ENCODE measurements around the gene CDC73.

The CDC73 gene

GRCh38 chr1:193121616-193122593 lies at the start of gene CDC73:
Gene CDC73, plus strand, starts transcription at chr1:193122031. Its CDS starts 170 bp downstream, at chr1:193122201.
- DNase-seq = peak; percentile 98 to 99

DNA sequence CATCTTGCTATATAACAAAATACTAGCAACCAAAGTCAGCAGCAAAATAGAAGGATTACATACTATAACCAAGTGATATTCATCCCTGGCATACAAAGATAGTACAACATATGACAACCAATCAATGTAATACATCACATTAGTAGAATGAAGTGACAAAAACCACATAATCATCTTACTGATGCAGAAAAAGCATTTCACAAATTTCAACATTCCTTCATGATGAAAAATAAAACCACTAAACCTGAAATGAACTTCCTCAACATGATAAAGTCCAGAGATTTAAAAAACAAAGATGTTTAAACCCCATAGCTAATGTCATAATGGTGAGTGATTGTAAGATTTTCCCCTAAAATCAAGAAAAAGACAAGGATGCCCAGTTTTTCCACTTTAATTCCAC lies 43.8 kb upstream of the CDC73 start:
- no peak for DNase-seq

- no peak for DNase-seq
Measured at GRCh38 chr1:193079187-193079586, 42.6 kb upstream of the CDC73 start.

DNA sequence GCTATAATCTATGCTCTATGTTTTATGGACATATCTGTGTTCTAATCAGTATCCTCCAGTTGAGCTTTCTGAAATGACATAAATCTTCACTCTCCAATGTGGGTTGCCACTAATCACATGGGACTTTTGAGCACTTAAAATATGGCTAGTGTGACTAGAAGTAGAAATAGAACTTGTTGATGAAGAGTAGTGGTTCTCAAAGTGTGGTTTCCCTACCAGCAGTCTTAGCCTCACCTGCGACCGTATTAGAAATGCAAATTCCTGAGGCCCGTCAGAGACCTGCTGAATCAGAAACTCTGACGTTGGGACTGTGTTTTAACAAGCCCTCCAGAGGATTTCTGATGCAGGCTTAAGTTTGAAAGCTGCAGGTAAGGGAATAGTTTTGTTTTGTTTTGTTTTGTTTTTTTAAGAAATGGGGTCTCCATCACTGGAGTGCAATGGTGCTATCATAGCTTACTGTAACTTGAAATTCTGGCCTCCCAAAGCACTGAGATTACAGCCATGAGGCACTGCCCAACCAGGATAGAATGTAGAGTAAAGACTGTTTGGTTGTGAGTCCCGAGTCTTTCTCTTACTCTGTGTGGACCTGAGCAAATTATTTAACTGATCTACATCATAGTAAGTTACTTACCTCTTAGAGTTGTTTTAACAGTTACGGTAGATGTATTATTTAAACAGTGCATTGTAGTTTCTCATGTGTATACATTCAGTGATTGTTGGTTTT lies 38.3 kb upstream of the CDC73 start:
- DNase-seq = no peak

GRCh38 chr1:193085263-193085662 lies 36.6 kb upstream of the CDC73 start:
- no peak for DNase-seq

DNA sequence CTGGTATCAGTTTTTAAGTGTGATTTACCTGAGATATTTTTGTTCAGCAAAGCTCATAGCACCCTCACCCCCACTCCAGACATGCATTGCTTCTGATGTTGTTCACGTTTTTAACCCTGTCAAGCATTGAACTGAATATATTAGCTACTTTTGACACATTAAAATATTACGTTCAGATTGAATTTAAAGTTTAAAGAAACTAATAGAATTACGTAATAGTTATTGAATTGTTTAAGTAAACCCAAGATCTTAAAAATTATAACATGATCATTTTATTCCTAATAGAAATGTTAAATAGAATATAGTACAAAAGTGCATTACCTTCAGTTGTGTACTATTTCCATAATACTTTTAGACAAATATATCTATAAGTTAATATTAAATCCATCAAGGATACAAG lies 35.5 kb upstream of the CDC73 start:
- DNase-seq = no peak

DNA sequence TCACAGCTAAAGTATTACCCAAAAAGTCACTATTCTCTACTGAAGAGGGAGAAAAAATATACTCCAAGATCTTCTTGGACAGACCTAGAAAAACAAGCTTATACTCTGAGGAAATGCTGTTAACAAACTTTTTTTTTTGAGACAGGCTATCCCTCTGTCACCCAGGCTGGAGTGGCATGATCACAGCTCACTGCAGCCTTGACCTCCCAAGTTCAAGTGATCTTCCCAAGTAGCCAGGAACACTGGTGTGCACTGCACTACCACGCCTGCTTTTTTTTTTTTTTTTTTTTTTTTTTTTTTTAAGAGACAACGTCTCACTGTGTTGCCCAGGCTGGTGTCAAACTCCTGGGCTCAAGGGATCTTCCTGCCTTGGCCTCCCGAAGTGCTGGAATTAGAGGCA lies 33.9 kb upstream of the CDC73 start:
- DNase-seq = no peak

- no peak for DNase-seq
Measured at GRCh38 chr1:193090865-193091264, 31.0 kb upstream of the CDC73 start.

DNA sequence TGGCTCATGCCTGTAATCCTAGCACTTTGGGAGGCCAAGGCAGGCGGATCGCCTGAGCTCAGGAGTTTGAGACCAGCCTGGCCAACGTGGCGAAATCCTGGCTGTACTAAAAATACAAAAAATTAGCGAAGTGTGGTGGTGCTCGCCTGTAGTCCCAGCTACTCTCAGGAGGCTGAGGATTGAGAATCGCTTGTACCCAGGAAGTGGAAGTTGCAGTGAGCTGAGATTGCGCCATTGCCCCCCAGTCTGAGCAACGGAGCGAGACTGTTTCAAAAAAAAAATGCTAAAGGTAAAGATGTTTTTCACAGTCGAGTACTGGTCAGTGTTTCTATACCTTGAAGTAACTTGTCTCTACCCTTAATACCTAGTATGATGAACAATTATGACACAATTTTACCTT lies 27.7 kb upstream of the CDC73 start:
- DNase-seq = no peak

DNA sequence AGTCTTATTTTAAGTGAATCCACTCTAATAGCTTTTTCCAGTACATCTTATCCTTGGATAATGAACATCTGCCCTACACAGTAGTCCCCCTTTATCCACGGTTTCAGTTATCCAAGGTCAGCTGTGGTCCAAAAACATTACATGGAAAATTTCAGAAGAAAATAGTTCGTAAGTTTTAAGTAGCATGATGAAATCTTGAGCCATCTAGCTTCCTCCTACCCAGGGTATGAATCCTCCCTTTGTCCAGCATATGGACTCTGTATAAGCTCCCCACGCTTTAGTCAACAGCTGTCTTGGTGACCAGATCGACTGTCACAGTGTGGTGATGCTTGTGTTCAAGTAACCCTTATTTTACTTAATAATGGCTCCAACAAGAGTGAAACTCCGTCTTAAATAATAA lies 19.2 kb upstream of the CDC73 start:
- DNase-seq = no peak

- no peak for DNase-seq
Measured at GRCh38 chr1:193103759-193104501, 17.9 kb upstream of the CDC73 start.

GRCh38 chr1:193104502-193104906 lies 17.3 kb upstream of the CDC73 start:
- DNase-seq = peak in 1 of 2 donors; percentile 15

DNA sequence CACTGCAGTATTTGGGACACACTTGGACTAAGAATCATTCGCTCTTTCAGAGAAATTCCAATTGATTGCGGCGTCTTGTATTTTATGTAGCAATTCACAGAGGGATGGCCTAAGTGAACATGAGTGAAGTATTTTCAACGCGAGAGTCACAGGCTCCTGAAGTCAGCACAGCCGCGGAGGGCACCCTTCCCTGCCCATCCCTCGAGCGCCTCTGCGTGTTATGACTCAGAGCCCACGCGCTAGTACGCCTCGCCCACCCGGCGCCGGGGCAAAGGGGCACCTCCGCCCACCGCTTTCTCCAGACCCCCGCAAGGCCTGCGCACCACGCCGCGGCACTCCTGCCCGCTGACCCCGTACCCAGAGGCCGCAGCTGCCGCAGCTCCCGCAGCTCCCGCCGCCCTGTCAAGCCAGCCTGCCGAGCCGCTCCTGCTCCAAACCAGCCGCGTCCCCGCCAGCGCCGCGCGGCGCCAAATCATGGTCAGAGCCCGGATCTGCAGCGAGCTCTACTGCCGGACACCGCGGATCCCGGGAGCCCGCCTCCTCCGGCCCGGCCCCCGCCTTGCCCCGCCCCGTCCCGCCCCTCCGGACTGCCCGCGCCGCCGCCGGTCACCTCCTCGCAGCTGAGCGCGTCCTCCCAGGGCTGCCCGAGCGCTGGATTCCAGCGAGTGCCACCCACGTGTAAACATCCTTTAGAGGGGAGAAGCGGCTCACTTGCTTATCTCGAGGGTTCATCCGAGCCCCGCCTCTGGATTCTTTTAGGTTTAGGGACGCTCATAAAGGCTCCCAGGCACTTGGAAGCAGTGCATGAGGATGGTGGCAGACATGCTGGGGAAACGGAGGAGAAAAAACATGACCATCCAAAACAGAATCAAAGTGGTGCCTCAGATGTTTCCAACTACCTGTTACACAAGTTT lies 16.7 kb upstream of the CDC73 start, which contains the start of gene GLRX2:
TSS of gene GLRX2 (minus strand) at position 508 of the 914 bp plus-strand sequence. CDS start at position 476, 32 bp downstream.
- DNase-seq = peak; percentile 60 to 61

GRCh38 chr1:193105821-193106177 lies 16.0 kb upstream of the CDC73 start:
- DNase-seq = no peak

DNA sequence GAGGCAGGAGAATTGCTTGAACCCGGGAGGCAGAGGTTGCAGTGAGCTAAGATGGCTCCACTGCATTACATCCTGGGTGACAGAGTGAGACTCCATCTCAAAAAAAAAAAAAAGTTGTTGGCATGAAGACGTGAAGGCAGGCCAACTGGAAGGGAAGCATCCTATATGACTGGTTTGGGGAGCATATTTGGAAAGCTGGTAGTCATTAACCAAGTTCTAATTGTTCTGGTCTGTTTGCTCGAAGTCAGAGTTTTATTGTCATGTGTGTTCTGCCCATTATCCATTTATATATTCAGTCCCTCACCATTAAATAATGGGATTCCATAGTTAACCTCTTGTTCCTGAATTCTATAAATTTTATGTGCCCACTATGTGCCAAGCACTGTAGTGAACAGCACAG lies 13.4 kb upstream of the CDC73 start:
- no peak for DNase-seq

DNA sequence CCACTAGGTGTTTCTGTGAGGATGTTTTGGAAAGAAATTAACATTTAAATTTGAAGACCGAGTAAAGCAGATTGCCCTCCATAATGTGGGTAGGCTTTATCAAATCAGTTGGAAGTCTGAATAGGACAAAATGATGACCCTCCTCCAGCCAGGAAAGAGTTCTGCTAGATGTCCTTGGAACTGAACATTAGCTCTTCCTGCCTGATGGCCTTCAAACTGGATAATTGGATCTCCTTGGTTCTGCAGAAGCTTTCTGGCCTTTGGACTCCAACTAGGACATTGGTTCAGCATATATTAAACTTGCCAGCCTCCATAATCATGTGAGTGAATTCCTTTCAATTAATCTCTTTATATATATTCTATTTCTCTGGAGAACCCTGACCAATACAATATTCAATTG lies 12.2 kb upstream of the CDC73 start:
- DNase-seq = no peak

DNA sequence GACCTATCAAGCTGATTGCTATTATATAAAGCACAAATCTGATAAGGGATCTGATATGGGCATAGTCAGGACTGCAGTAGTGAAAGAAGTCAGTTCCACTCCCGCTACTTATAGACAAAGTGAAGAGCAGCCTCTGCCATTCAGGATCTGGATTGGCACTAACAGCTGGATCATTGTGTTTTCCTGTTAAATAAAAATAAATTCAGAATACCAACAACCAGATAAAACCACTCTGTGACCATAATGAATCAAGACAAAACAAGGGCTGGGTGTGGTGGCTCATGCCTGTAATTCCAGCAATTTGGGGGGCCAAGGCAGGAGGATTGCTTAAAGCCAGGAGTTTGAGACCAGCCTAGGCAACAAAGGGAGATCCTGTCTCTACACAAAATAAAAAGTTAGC lies 11.6 kb upstream of the CDC73 start:
- DNase-seq = no peak

DNA sequence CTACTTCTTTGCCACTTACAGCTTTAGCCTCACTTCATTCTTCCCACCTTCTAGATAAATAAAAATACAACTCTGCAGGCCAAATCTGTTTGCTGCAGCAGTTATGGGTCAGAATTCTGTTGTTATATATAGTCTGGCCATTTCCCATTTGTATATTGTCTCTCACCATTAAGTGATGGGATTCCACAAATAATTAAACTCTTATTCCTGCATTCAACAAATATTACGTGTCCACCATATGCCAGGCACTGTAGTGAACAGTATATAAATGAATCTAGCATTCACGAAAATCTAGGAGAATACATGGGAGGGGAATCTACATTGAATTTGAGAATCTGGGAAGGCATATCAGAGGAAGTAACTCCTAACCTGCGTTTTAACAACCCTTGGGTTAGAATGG lies 11.0 kb upstream of the CDC73 start:
- DNase-seq = no peak

DNA sequence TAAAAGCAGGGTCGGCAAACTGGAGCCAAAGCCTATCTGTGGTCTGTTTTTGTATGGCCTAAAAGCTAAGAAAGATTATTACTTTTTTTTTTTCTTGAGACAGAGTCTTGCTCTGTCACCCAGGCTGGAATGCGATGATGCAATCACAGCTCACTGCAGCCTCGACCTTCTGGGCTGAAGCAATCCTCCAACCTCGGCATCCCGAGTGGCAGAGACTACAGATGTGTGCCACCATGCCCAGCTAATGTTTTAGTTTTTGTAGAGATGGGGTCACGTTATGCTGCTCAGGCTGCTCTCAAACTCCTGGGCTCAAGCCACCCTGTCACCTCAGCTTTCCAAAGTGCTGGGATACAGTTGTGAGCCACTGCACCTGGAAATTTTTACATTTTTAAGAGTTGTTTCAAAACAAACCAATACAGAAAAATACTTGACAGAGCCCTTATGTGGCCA lies 10.2 kb upstream of the CDC73 start:
- no peak for DNase-seq

- no peak for DNase-seq
Measured at GRCh38 chr1:193113258-193113991, 8.4 kb upstream of the CDC73 start.

- no peak for DNase-seq
Measured at GRCh38 chr1:193113992-193114332, 7.9 kb upstream of the CDC73 start.

Measured in CD4-positive, alpha-beta T cell treated with Interleukin-4 for 1 hour (primary cell).